Prostate gland (tissue), 2 donors: ENCODE results near the gene SNRK.

Experiments used
- CTCF ChIP-seq, 4 experiments: fragments of 200-600 bp in 2 of 4; fragments of 450-650 bp in 2 of 4; sonication (generic) in 2 of 4; IDR thresholded peaks; 1 replicate in 3 of 4; 2 replicates in 1 of 4; pipeline ENCODE4 v1.5.1; 2016 to 2019; ENCODE audit warnings: antibody characterized with exemption in 4 of 4, mild to moderate bottlenecking in 2 of 4, moderate library complexity in 2 of 4
- POLR2A ChIP-seq: fragments of 450-650 bp; IDR thresholded peaks from one replicate; pipeline ENCODE4 v1.6.1; 2016; ENCODE audit warnings: antibody characterized with exemption, mild to moderate bottlenecking

- TF ChIP-seq CTCF (IDR thresholded peaks at IDR 0.05): no peak
- no peak for TF ChIP-seq POLR2A
Observed at GRCh38 chr3:43244694-43245093, 41.6 kb upstream of the SNRK start.
